ENCODE measurements around the gene WDR7.

DNA sequence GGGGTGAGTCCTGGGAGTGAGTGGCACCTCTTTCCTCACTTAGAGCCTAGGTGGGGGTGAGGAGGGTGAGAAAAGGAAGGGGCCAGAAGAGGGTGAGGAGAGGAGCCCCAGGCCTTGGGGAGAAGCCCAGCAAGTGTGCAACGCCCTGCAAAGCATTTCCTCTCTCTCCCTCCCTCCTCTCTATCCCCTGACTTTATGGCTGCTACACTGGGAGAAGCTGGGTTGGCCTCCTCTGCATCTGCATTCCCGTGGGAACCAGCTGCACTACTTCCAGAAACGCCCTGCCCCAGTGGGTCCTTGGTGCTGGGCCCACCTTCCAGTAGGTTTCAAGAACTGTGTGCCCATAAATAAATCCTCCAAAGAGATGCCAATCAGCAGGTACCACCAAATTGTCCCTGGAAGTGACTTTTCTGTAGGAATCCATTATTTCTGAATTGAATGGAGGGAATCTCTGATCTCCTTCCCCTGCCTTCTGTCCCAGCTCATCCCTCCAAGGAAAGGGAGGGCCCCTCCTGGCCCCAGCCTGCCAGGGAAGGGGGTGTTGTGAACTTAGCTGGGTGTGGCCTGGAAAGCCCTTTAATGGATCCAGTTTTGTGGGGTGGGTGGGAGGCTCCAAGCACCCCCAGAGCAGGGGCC, 400.0 kb downstream of the WDR7 start:
- TF ChIP-seq CTCF (IDR thresholded peaks at IDR 0.05; ENCODE audit: low read length) (no peak), EZH2 (IDR thresholded peaks at IDR 0.05; ENCODE audit: borderline replicate concordance, low read length) (no peak)

All from OCI-LY1 (cell line).